AG09309 (cell line): ENCODE data around the gene TCF3.
A peak's percentile ranks its signal among the peaks of the same experiment; 100 is the strongest.
"Not testable (repeated sequence)": the region's sequence is repeated elsewhere in the genome, so short reads cannot be mapped to it uniquely, and the experiment has no call there.

ENCODE experiments used
- DNase-seq: peaks from one replicate; pipeline ENCODE4 v3.0.0-alpha.2; 2010; ENCODE audit warnings: low read depth
- H3K4me3 ChIP-seq: 2 replicates; pipeline ENCODE4 v1.5.1; 2011; ENCODE audit warnings: mild to moderate bottlenecking, low read depth, low read length, moderate library complexity; ENCODE audit not compliant: control insufficient read depth
- CTCF ChIP-seq: IDR thresholded peaks from 2 replicates; pipeline ENCODE4 v1.5.1; 2011; ENCODE audit warnings: mild to moderate bottlenecking, low read depth, low read length, inconsistent platforms; ENCODE audit not compliant: insufficient read depth, control insufficient read depth; ENCODE audit errors: missing control alignments

Gene TCF3

GRCh38 chr19:1652471-1653299 is at the start of gene TCF3:
TSS of gene TCF3 (minus strand) at chr19:1652615. CDS start at chr19:1650248, 2,367 bp downstream.
- TF ChIP-seq CTCF, result no peak
- peak; percentile 99 for DNase-seq
- peak within 1 kb of the TSS; percentile 75 for H3K4me3 ChIP-seq

- H3K4me3 ChIP-seq, result no peak overlapping the region
- no peak for DNase-seq
These were observed 48.6 kb upstream of the TCF3 start for GRCh38 chr19:1700733-1701663.

GRCh38 chr19:1699998-1700732 is 47.8 kb upstream of the TCF3 start:
- no peak for TF ChIP-seq CTCF
- H3K4me3 ChIP-seq, result no peak overlapping the region
- no peak for DNase-seq

More at GRCh38 chr19:1700733-1701663, 48.6 kb upstream of the TCF3 start:
- TF ChIP-seq CTCF, result no peak

- no peak overlapping the region for H3K4me3 ChIP-seq
- no peak for DNase-seq
- TF ChIP-seq CTCF, result no peak
These were observed 47.0 kb upstream of the TCF3 start for GRCh38 chr19:1699386-1699785.

GRCh38 chr19:1698636-1699035 is 46.2 kb upstream of the TCF3 start:
- DNase-seq, result no peak
- H3K4me3 ChIP-seq, result no peak overlapping the region
- no peak for TF ChIP-seq CTCF

GRCh38 chr19:1695481-1695880 is 43.1 kb upstream of the TCF3 start:
- not testable (repeated sequence) for H3K4me3 ChIP-seq, DNase-seq
